Measurements from ENCODE around the gene IPP.

Gene IPP

GRCh38 chr1:45682942-45683341 is 67.5 kb downstream of the IPP start:
- Histone ChIP-seq H3K4me2 (ENCODE audit: low read depth, low read length, poor library complexity, severe bottlenecking) (peak overlapping the region; percentile 78), H3K4me3 (ENCODE audit: low read length, poor library complexity, severe bottlenecking) (peak overlapping the region; percentile 94), H3K4me1 (ENCODE audit: insufficient read depth, low read length, poor library complexity, severe bottlenecking) (peaks cover 49% of the 10 kb centered on the region), H3K9me2 (replicated peaks; ENCODE audit: low read depth, low read length) (no peaks in the 10 kb centered on the region), H3F3A (ENCODE audit: low read depth) (0 out of 2 replicates have a peak, but pooled peaks cover 3% of the 10 kb centered on the region), H3K36me3 (ENCODE audit: insufficient read depth, low read length) (no peaks in the 10 kb centered on the region; the same call in 1 of the 2 replicates), H4K20me1 (ENCODE audit: insufficient read depth, low read length, poor library complexity, severe bottlenecking) (peaks cover 73% of the 10 kb centered on the region), H3K27me3 (ENCODE audit: insufficient read depth, low read length, poor library complexity, severe bottlenecking) (no peaks in the 10 kb centered on the region), H2AFZ (ENCODE audit: low read length) (no peak overlapping the region), H3K9ac (ENCODE audit: low read depth, low read length, poor library complexity, severe bottlenecking) (peak overlapping the region; percentile 50), H3K79me2 (ENCODE audit: insufficient read depth, low read length) (peaks cover 88% of the 10 kb centered on the region), H3K9me3 (ENCODE audit: insufficient read depth, low read depth, low read length) (no peaks in the 10 kb centered on the region)
- TF ChIP-seq, protein P1, sequence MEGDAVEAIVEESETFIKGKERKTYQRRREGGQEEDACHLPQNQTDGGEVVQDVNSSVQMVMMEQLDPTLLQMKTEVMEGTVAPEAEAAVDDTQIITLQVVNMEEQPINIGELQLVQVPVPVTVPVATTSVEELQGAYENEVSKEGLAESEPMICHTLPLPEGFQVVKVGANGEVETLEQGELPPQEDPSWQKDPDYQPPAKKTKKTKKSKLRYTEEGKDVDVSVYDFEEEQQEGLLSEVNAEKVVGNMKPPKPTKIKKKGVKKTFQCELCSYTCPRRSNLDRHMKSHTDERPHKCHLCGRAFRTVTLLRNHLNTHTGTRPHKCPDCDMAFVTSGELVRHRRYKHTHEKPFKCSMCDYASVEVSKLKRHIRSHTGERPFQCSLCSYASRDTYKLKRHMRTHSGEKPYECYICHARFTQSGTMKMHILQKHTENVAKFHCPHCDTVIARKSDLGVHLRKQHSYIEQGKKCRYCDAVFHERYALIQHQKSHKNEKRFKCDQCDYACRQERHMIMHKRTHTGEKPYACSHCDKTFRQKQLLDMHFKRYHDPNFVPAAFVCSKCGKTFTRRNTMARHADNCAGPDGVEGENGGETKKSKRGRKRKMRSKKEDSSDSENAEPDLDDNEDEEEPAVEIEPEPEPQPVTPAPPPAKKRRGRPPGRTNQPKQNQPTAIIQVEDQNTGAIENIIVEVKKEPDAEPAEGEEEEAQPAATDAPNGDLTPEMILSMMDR (conservative IDR thresholded peaks at IDR 0.05; ENCODE audit: low read length) = no peak

DNA sequence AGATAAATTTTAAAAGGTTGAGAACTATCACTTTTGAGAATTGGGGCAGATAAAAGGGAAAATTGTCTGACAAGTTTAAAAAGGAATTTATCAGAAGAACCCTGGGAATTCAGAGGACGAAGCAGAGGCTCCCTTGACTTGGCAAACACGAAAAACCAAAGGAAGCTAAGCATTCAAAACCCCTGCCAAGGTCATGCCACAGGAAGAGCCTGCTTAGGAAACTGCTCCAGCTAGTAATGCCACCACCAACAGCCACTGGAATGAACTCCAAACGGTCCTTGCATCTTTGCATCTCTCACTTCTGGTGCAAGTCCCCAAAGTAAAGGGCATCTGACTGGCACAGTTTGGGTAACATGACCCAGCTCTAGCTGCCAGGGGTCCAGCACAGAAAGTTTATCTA is 71.3 kb downstream of the IPP start:
- Histone ChIP-seq H2AFZ (ENCODE audit: low read length) (no peak overlapping the region), H3K27me3 (ENCODE audit: insufficient read depth, low read length, poor library complexity, severe bottlenecking) (no peaks in the 10 kb centered on the region), H3K4me2 (ENCODE audit: low read depth, low read length, poor library complexity, severe bottlenecking) (peak overlapping the region; percentile 77), H3K9me2 (replicated peaks; ENCODE audit: low read depth, low read length) (no peaks in the 10 kb centered on the region), H4K20me1 (ENCODE audit: insufficient read depth, low read length, poor library complexity, severe bottlenecking) (peaks cover 88% of the 10 kb centered on the region), H3F3A (ENCODE audit: low read depth) (0 out of 2 replicates have a peak, but pooled peaks cover 3% of the 10 kb centered on the region), H3K4me3 (ENCODE audit: low read length, poor library complexity, severe bottlenecking) (peak overlapping the region; percentile 59), H3K36me3 (ENCODE audit: insufficient read depth, low read length) (peaks cover 7% of the 10 kb centered on the region), H3K79me2 (ENCODE audit: insufficient read depth, low read length) (peaks cover 99% of the 10 kb centered on the region), H3K9ac (ENCODE audit: low read depth, low read length, poor library complexity, severe bottlenecking) (peak overlapping the region; percentile 41), H3K9me3 (ENCODE audit: insufficient read depth, low read depth, low read length) (no peaks in the 10 kb centered on the region), H3K4me1 (ENCODE audit: insufficient read depth, low read length, poor library complexity, severe bottlenecking) (peaks cover 50% of the 10 kb centered on the region)
- TF ChIP-seq, protein P1 (conservative IDR thresholded peaks at IDR 0.05; ENCODE audit: low read length) = no peak
- no peak for TF ChIP-seq EZH2phosphoT487 (IDR thresholded peaks at IDR 0.05; ENCODE audit: borderline replicate concordance)

GRCh38 chr1:45678489-45678888 is 72.0 kb downstream of the IPP start:
- Histone ChIP-seq H4K20me1 (ENCODE audit: insufficient read depth, low read length, poor library complexity, severe bottlenecking) (peaks cover 89% of the 10 kb centered on the region), H3K4me1 (ENCODE audit: insufficient read depth, low read length, poor library complexity, severe bottlenecking) (peaks cover 50% of the 10 kb centered on the region), H3K79me2 (ENCODE audit: insufficient read depth, low read length) (peaks cover 99% of the 10 kb centered on the region), H3F3A (ENCODE audit: low read depth) (0 out of 2 replicates have a peak, but pooled peaks cover 3% of the 10 kb centered on the region), H3K9ac (ENCODE audit: low read depth, low read length, poor library complexity, severe bottlenecking) (no peak overlapping the region), H3K36me3 (ENCODE audit: insufficient read depth, low read length) (peaks cover 9% of the 10 kb centered on the region), H3K27me3 (ENCODE audit: insufficient read depth, low read length, poor library complexity, severe bottlenecking) (no peaks in the 10 kb centered on the region), H3K9me2 (replicated peaks; ENCODE audit: low read depth, low read length) (no peaks in the 10 kb centered on the region), H3K9me3 (ENCODE audit: insufficient read depth, low read depth, low read length) (no peaks in the 10 kb centered on the region), H2AFZ (ENCODE audit: low read length) (no peak overlapping the region), H3K4me3 (ENCODE audit: low read length, poor library complexity, severe bottlenecking) (peak overlapping the region; percentile 59), H3K4me2 (ENCODE audit: low read depth, low read length, poor library complexity, severe bottlenecking) (peak overlapping the region; percentile 77)
- TF ChIP-seq, protein P1 (conservative IDR thresholded peaks at IDR 0.05; ENCODE audit: low read length) = no peak
- no peak for TF ChIP-seq EZH2phosphoT487 (IDR thresholded peaks at IDR 0.05; ENCODE audit: borderline replicate concordance)
